Measurements from ENCODE around the gene GAS2L2.

- TF ChIP-seq, protein P1, sequence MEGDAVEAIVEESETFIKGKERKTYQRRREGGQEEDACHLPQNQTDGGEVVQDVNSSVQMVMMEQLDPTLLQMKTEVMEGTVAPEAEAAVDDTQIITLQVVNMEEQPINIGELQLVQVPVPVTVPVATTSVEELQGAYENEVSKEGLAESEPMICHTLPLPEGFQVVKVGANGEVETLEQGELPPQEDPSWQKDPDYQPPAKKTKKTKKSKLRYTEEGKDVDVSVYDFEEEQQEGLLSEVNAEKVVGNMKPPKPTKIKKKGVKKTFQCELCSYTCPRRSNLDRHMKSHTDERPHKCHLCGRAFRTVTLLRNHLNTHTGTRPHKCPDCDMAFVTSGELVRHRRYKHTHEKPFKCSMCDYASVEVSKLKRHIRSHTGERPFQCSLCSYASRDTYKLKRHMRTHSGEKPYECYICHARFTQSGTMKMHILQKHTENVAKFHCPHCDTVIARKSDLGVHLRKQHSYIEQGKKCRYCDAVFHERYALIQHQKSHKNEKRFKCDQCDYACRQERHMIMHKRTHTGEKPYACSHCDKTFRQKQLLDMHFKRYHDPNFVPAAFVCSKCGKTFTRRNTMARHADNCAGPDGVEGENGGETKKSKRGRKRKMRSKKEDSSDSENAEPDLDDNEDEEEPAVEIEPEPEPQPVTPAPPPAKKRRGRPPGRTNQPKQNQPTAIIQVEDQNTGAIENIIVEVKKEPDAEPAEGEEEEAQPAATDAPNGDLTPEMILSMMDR (IDR thresholded peaks at IDR 0.05) = no peak
- no peak for TF ChIP-seq POLR2A (IDR thresholded peaks at IDR 0.05)
Observed at GRCh38 chr17:35765756-35766488, 12.9 kb upstream of the GAS2L2 start.

Data from breast epithelium (tissue), 3 donors.